Right lobe of liver (tissue), 6 donors: ENCODE data around the gene AKAP14. TPM values are rescaled to one million over a fixed set of nuclear protein-coding genes. Genes with fewer than 3 reads are reported as not detected.
A peak's percentile ranks its signal among the peaks of the same experiment; 100 is the strongest.

Source experiments
- ATAC-seq, 4 donors: fragments of 200-7000 bp; cut with Tn5 transposase; one replicate each; pipeline ENCODE4 v1.9.1; 2020; ENCODE audit warnings: mild to moderate bottlenecking in 4 of 4, moderate library complexity in 4 of 4
- DNase-seq, 3 donors: peaks; one replicate each; pipeline ENCODE4 v3.0.0-alpha.2; 2020
- H3K27ac ChIP-seq, 3 donors: fragments of 200-600 bp; one replicate each; pipeline ENCODE4 v1.8.0; 2022
- H3K27me3 ChIP-seq, 2 donors: fragments of 200-600 bp; one replicate each; pipeline ENCODE4 v1.8.0; 2022
- H3K36me3 ChIP-seq, 4 donors: fragments of 200-600 bp; sonication (generic) in 1 of 4; one replicate each; pipeline versions ENCODE4 v1.5.1 to v1.8.0; 2017 to 2022; ENCODE audit warnings: control low read depth in 1 of 4
- H3K4me1 ChIP-seq, 4 donors: fragments of 200-600 bp; sonication (generic) in 1 of 4; one replicate each; pipeline versions ENCODE4 v1.5.1 to v1.8.0; 2017 to 2022; ENCODE audit warnings: control low read depth in 1 of 4
- H3K4me3 ChIP-seq, 3 donors: fragments of 200-600 bp; one replicate each; pipeline ENCODE4 v1.8.0; 2022
- H3K9me3 ChIP-seq, 4 donors: fragments of 200-600 bp; sonication (generic) in 1 of 4; one replicate each; pipeline versions ENCODE4 v1.5.1 to v1.8.0; 2017 to 2022; ENCODE audit warnings: control low read depth in 1 of 4
- CTCF ChIP-seq, 4 donors: fragments of 200-600 bp in 3 of 4; fragments of 450-650 bp in 1 of 4; IDR thresholded peaks; one replicate each; pipeline versions ENCODE4 v1.5.1 to v1.8.0; 2016 to 2022; ENCODE audit warnings: antibody characterized with exemption in 4 of 4, mild to moderate bottlenecking in 2 of 4
- POLR2A ChIP-seq: fragments of 450-650 bp; IDR thresholded peaks from one replicate; pipeline ENCODE4 v1.6.1; 2017; ENCODE audit warnings: antibody characterized with exemption, mild to moderate bottlenecking
- WGBS: methylation state at CpG from one replicate; pipeline ENCODE4 v1.1.6; 2018; ENCODE audit warnings: low coverage, low lambda C conversion rate; ENCODE audit not compliant: insufficient coverage; ENCODE audit errors: missing lambda C conversion rate; 5-methylcytosine and 5-hydroxymethylcytosine counted together
- intact Hi-C, 2 donors: fragments of 100-400 bp; cut with DNase I; formaldehyde crosslinking; loops; one replicate each; pipeline versions ENCODE4 v1.11.2 to v1.14.1; 2022
- total RNA-seq, 6 experiments: library from RNA; depleted of rRNA in 2 of 6; stranded (reverse); fragments of >200 nt in 2 of 6; fragmentation: NEBNext Ultra II Directional in 3 of 6; extraction: Animal tissue kit (Norgen Biotek cat#: 25700) in 3 of 6; gene quantifications; one replicate each; pipeline versions ENCODE4 v1.1.0 to v1.2.4, GENCODE V29; 2016 to 2023
- donor health status: DM: no; HTN: yes; CAD: no.
- donor health status: DM: no; HTN: no; CAD: no.
- donor health status: DM: no; HTN: no; CAD: no.
- donor health status: DM: no; HTN: yes; CAD: no.
- donor health status: DM: no; HTN: yes; CAD: no.

Gene AKAP14
- total RNA-seq, 6 experiments from 2014 or later: not detected

- H3K4me3 ChIP-seq: no peak overlapping the region
- 97% methylated on average over 3 of the region's 3 CpGs for WGBS
- no peak for ATAC-seq
- DNase-seq: no peak
- no peak for TF ChIP-seq CTCF (IDR thresholded peaks at IDR 0.05)
- TF ChIP-seq POLR2A: no peak
- intact Hi-C loops: no loop called here
- no peaks in the 10 kb centered on the region for H3K9me3 ChIP-seq
- no peaks in the 10 kb centered on the region for H3K27me3 ChIP-seq
- H3K27ac ChIP-seq: no peak overlapping the region
- no peaks in the 10 kb centered on the region for H3K4me1 ChIP-seq
- H3K36me3 ChIP-seq: peaks cover 0 to 25% (median 7%) of the 10 kb centered on the region in 4 donors
Measured at GRCh38 chrX:119935215-119935874, 39.7 kb downstream of the AKAP14 start.

- intact Hi-C loops: no loop called here
- TF ChIP-seq POLR2A (no peak), CTCF (IDR thresholded peaks at IDR 0.05) (no peak)
Measured at GRCh38 chrX:119941336-119941735, 45.6 kb downstream of the AKAP14 start.

GRCh38 chrX:119942173-119942819 lies 46.6 kb downstream of the AKAP14 start:
- no peaks in the 10 kb centered on the region for H3K36me3 ChIP-seq
- peaks cover 0 to 6% (median 2%) of the 10 kb centered on the region in 4 donors for H3K4me1 ChIP-seq
- no peak for DNase-seq
- intact Hi-C loops: no loop called here
- H3K9me3 ChIP-seq: no peaks in the 10 kb centered on the region
- TF ChIP-seq CTCF (IDR thresholded peaks at IDR 0.05) (no peak), POLR2A (no peak)
- peak overlapping the region; percentile 41 to 72 (median 67) for H3K4me3 ChIP-seq
- ATAC-seq: no peak
- H3K27me3 ChIP-seq: no peaks in the 10 kb centered on the region
- peak overlapping the region in 2 of 3 donors; percentile 74 to 78 for H3K27ac ChIP-seq
- WGBS: 46% methylated on average over 10 of the region's 13 CpGs

More at GRCh38 chrX:119941336-119941735, 45.6 kb downstream of the AKAP14 start:
- Histone ChIP-seq H3K36me3 (peaks cover 0 to 3% (median 0%) of the 10 kb centered on the region in 4 donors), H3K9me3 (no peaks in the 10 kb centered on the region), H3K4me1 (peaks cover 0 to 6% (median 2%) of the 10 kb centered on the region in 4 donors), H3K4me3 (no peak overlapping the region), H3K27me3 (no peaks in the 10 kb centered on the region), H3K27ac (no peak overlapping the region)
- DNase-seq (no peak), ATAC-seq (no peak)

GRCh38 chrX:119942831-119943184 lies 47.1 kb downstream of the AKAP14 start:
- intact Hi-C loops: no loop called here
- Histone ChIP-seq H3K4me3 (peak overlapping the region; percentile 41 to 72 (median 67)), H3K4me1 (peaks cover 0 to 6% (median 2%) of the 10 kb centered on the region in 4 donors), H3K27ac (peak overlapping the region; percentile 52 to 78 (median 74)), H3K27me3 (no peaks in the 10 kb centered on the region), H3K36me3 (no peaks in the 10 kb centered on the region), H3K9me3 (no peaks in the 10 kb centered on the region)
- ATAC-seq: peak; percentile 7 to 42 (median 18)
- DNase-seq: no peak
- 19% methylated on average over 14 of the region's 14 CpGs for WGBS
- TF ChIP-seq CTCF (IDR thresholded peaks at IDR 0.05): no peak
- no peak for TF ChIP-seq POLR2A
